MM.1S (cell line): ENCODE results near the gene STIL.

Experiments
- EZH2 ChIP-seq: fragments of 300-600 bp; sonication (generic); optimal IDR thresholded peaks from 2 replicates; pipeline ENCODE3; 2017; ENCODE audit warnings: low read depth, mild to moderate bottlenecking, antibody characterized with exemption, low read length, mixed read lengths
- TF ChIP-seq, protein P1 (sequence below): fragments of 300-600 bp; sonication (generic); IDR thresholded peaks from 2 replicates; pipeline ENCODE4 v1.5.1; 2016; ENCODE audit warnings: antibody characterized with exemption, low read length, mixed read lengths

DNA sequence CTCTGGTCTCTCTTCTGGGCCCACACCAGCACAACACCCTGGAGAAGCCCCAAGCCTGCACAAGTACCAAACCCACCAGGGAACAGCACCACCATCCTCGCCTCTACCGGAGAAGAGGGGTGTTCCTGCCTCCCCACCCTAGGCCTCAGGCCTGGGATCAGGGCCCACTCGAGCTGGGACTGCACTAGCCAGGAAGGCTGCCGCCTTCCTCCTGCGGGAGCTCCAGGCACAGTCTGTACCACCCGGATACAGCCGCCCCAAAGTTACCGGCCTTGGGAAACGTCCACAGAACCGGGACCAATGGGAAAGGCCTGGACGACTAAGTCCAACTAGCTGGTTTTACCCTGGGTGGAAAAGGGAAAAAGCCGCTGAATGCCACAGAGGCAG, 85.3 kb downstream of the STIL start:
- TF ChIP-seq, protein P1, sequence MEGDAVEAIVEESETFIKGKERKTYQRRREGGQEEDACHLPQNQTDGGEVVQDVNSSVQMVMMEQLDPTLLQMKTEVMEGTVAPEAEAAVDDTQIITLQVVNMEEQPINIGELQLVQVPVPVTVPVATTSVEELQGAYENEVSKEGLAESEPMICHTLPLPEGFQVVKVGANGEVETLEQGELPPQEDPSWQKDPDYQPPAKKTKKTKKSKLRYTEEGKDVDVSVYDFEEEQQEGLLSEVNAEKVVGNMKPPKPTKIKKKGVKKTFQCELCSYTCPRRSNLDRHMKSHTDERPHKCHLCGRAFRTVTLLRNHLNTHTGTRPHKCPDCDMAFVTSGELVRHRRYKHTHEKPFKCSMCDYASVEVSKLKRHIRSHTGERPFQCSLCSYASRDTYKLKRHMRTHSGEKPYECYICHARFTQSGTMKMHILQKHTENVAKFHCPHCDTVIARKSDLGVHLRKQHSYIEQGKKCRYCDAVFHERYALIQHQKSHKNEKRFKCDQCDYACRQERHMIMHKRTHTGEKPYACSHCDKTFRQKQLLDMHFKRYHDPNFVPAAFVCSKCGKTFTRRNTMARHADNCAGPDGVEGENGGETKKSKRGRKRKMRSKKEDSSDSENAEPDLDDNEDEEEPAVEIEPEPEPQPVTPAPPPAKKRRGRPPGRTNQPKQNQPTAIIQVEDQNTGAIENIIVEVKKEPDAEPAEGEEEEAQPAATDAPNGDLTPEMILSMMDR = no peak
- TF ChIP-seq EZH2 = no peak
